ENCODE data around the gene SCN10A. TPM values are rescaled to one million over a fixed set of nuclear protein-coding genes. Genes with fewer than 3 reads are reported as not detected.

SCN10A gene
- total and polyA plus RNA-seq, 2 of the 13 experiments (the other 11 are each of a cell fraction or from before 2014, with no cell fraction given): not detected

GRCh38 chr3:38842266-38842965 is 26.4 kb upstream of the SCN10A start:
- ATAC-seq: no peak
- TF ChIP-seq ZNF263 (CRISPR knock-in tag; IDR thresholded peaks at IDR 0.05) (no peak), ZSCAN9 (CRISPR knock-in tag; IDR thresholded peaks at IDR 0.05; ENCODE audit: borderline replicate concordance) (no peak), ZNF207 (IDR thresholded peaks at IDR 0.05; ENCODE audit: borderline replicate concordance) (no peak), GATAD1 (CRISPR knock-in tag; IDR thresholded peaks at IDR 0.05) (no peak), ZFP62 (CRISPR knock-in tag; IDR thresholded peaks at IDR 0.05) (no peak), FOXO1 (CRISPR knock-in tag; IDR thresholded peaks at IDR 0.05) (no peak), ZUFSP (CRISPR knock-in tag; IDR thresholded peaks at IDR 0.05; ENCODE audit: borderline replicate concordance) (no peak)
- TF ChIP-seq, protein P1, sequence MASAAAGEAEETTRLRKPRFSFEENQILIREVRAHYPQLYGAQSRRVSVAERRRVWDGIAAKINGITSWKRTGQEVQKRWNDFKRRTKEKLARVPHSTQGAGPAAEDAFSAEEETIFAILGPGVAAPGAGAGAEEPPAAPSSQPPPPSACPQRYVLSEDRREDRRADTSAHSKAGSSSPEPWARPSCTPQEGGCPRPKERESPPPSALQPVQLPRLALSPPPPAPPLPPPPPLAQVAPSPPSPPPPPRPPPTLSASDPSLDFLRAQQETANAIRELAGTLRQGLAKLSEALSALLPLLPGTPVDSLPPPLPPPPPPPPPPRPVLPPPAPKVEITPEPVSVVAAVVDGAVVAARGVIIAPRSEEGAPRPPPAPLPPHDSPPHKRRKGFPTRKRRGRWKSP (CRISPR knock-in tag; IDR thresholded peaks at IDR 0.05): no peak
- Histone ChIP-seq H3K4me2 (ENCODE audit: low read depth, low read length) (no peak overlapping the region), H3K27ac (ENCODE audit: extremely low read length, insufficient read depth, low read length) (no peak overlapping the region), H3K4me1 (ENCODE audit: insufficient read depth, low read length) (no peaks in the 10 kb centered on the region), H3K79me2 (ENCODE audit: insufficient read depth, low read length) (no peaks in the 10 kb centered on the region), H3K27me3 (ENCODE audit: control insufficient read depth in 1 of 2, insufficient read depth in 2 of 2, low read length in 2 of 2) (no peaks in the 10 kb centered on the region; a peak in 2 of 5 replicates), H3K4me3 (replicated peaks in 1 of 3; ENCODE audit: insufficient read depth in 1 of 3, low read depth in 2 of 3, low read length in 3 of 3) (no peak overlapping the region), H3K36me3 (replicated peaks in 1 of 2; ENCODE audit: control insufficient read depth in 1 of 2, insufficient read depth in 2 of 2, low read length in 2 of 2) (no peaks in the 10 kb centered on the region), H3K9me3 (ENCODE audit: low read length) (no peaks in the 10 kb centered on the region), H3K9ac (ENCODE audit: insufficient read depth, low read depth, low read length) (no peak overlapping the region), H2AFZ (ENCODE audit: low read length) (no peak overlapping the region), H4K20me1 (ENCODE audit: insufficient read depth, low read length) (no peaks in the 10 kb centered on the region)
- no peak for FAIRE-seq
- DNase-seq (ENCODE audit: low spot score): no peak
- ChIA-PET POLR2A (no interaction called here), CTCF (ENCODE audit: low intra/inter-chr PET ratio, low total read pairs) (no interaction called here)
- intact Hi-C loops (cut with micrococcal nuclease; ENCODE audit: unreplicated experiment) (loop anchor here (5.0 kb wide), 1 partner anchor 195 kb away; the partner anchor contains the start of gene SCN5A), in situ Hi-C loops (cut with HindIII; ENCODE audit: extremely low pct_ligation_motif_present, low pct_unique_long_range_greater_than_20kb) (loop anchor here (10.0 kb wide), 1 partner anchor 198 kb away; the partner anchor contains the start of gene SCN5A)
- 0% methylated on average over 4 of the region's 4 CpGs for WGBS (ENCODE audit: low lambda C conversion rate)
- BruUV-seq (replicated peaks): no TSS peak

Measured in HepG2 (cell line).